ENCODE data around the gene EPHX1.
A peak's percentile ranks its signal among the peaks of the same experiment; 100 is the strongest.
"Not testable (repeated sequence)": the region's sequence is repeated elsewhere in the genome, so short reads cannot be mapped to it uniquely, and the experiment has no call there.

The EPHX1 gene

GRCh38 chr1:225828706-225829345, 18.9 kb downstream of the EPHX1 start:
- H3K9me3 ChIP-seq = no peaks in the 10 kb centered on the region
- peaks cover 10 to 42% (median 23%) of the 10 kb centered on the region in 3 donors for H3K36me3 ChIP-seq
- H3K27ac ChIP-seq = no peak overlapping the region
- peaks cover 0 to 11% (median 3%) of the 10 kb centered on the region in 4 donors for H3K4me1 ChIP-seq
- TF ChIP-seq CTCF (IDR thresholded peaks at IDR 0.05) = no peak
- DNase-seq = no peak
- H3K4me3 ChIP-seq = no peak overlapping the region
- intact Hi-C loops (cut with DNase I; ENCODE audit: low total_unique reads) = no loop called here
- H3K27me3 ChIP-seq = no peaks in the 10 kb centered on the region

DNA sequence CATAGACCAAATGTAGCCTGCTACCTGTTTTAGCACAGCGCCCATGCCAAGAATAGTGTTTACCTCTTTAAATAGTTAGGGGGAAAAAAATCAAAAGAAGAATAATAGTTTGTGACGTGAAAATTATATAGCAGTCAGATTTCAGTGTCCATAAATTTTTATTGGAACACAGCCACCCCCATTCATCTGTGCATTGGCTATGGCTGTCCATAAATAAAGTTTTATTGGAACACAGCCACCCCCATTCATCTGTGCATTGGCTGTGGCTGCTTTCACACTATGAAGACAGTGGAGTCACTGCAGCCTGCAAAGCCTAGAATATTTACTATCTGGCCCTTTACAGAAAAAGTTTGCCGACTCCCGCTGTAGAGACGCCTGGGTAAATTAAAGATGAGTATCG, 20.9 kb downstream of the EPHX1 start:
- H3K27ac ChIP-seq = no peak overlapping the region
- H3K9me3 ChIP-seq = no peaks in the 10 kb centered on the region
- no peak for DNase-seq
- H3K4me3 ChIP-seq = no peak overlapping the region
- peaks cover 0 to 21% (median 15%) of the 10 kb centered on the region in 4 donors for H3K4me1 ChIP-seq
- no peaks in the 10 kb centered on the region for H3K27me3 ChIP-seq
- no peak for TF ChIP-seq CTCF (IDR thresholded peaks at IDR 0.05)
- H3K36me3 ChIP-seq = peaks cover 10 to 42% (median 23%) of the 10 kb centered on the region in 3 donors
- intact Hi-C loops (cut with DNase I; ENCODE audit: low total_unique reads) = no loop called here

DNA sequence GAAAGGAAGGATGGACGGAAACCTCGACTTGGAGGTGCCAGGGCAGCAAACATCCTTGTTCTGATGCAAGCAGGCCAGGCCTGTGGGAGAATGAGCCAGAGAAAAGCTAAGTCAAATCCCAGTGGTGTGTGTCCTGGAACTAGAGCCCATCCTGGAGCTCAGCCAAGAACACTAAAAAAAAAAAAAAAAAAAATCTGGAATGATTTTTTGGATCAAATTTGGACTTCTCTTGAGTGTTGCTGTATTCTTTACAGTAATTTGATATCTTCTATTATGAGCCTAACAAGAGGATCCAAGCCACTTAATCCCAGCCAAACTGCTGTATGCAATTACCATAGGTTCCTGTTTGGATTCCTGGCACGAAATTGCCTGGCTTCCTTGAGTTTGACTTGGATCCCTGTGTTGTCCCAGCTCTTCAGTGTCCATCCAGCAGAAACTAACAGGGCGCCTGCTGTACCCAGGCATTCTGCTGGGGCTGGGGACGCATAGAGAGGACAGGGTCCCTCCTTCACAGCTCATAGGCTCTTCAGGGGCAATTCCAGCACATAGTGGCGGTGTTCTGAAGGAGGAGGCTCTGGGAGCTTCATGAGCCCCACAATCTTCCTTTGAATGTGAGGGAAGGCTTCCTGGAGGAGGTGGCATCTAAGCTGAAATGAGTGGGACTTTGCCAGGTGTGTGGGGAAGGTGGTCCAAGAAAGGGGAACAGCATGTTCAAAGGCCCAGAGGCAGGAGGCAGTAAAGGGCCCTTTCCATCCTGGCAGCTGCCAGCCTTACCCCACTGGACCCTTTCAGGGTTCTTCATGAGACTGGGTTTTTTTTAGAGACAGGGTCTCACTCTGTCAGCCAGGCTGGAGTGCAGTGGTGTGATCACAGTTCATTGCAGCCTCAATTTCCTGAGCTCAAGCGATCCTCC, 24.7 kb downstream of the EPHX1 start:
- H3K27me3 ChIP-seq = no peaks in the 10 kb centered on the region
- TF ChIP-seq CTCF (IDR thresholded peaks at IDR 0.05) = no peak
- intact Hi-C loops (cut with DNase I; ENCODE audit: low total_unique reads) = no loop called here
- H3K27ac ChIP-seq = peak overlapping the region; percentile 57 to 69
- peaks cover 16 to 55% (median 25%) of the 10 kb centered on the region in 3 donors for H3K36me3 ChIP-seq
- peak; percentile 87 to 94 for DNase-seq
- H3K4me3 ChIP-seq = no peak overlapping the region
- no peaks in the 10 kb centered on the region for H3K9me3 ChIP-seq
- H3K4me1 ChIP-seq = peaks cover 0 to 26% (median 14%) of the 10 kb centered on the region in 4 donors

DNA sequence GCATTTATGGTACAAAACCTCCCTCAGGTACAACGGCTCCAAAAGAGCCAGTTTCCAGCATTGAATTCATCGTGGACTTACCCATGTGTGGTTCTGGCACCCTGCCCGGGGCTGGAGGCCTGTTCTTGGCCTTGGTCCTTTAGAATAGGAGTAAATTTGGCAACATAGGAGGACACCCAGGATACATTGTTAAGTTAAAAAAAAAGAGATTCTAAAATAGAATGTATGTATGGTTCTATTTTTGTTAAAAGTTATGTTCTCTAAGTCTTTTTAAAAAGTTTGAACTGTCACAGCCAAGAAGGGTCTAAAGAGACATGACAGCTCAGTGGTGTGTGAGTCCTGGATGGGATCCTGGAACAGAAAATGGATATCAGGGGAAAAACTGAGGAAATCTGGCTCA, 25.9 kb downstream of the EPHX1 start:
- Histone ChIP-seq H3K4me3 (no peak overlapping the region), H3K27ac (peak overlapping the region; percentile 65 to 69), H3K4me1 (peaks cover 0 to 26% (median 14%) of the 10 kb centered on the region in 4 donors), H3K9me3 (no peaks in the 10 kb centered on the region), H3K27me3 (no peaks in the 10 kb centered on the region), H3K36me3 (peaks cover 16 to 54% (median 27%) of the 10 kb centered on the region in 3 donors)
- DNase-seq = peak; percentile 72 to 84
- TF ChIP-seq CTCF (IDR thresholded peaks at IDR 0.05) = no peak
- intact Hi-C loops (cut with DNase I; ENCODE audit: low total_unique reads) = no loop called here

DNA sequence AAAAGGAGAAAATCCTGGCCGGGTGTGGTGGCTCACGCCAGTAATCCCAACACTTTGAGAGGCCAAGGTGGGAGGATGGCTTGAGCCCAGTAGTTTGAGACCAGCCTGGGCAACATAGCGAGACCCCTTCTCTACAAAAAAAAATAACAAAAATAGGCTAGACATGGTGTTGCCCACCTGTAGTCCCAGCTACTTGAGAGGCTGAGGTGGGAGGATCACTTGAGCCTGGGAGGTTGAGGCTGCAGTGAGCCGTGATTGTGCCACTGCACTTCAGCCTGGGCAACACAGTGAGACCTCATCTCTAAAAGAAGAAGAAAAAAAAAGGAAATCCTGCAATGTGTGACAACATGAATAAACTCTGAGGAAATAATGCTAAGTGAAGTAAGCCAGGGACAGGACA, 26.4 kb downstream of the EPHX1 start:
- H3K27me3 ChIP-seq; H3K9me3 ChIP-seq; DNase-seq; H3K4me3 ChIP-seq; intact Hi-C loops (cut with DNase I; ENCODE audit: low total_unique reads): not testable (repeated sequence)
- Histone ChIP-seq H3K4me1 (peaks cover 0 to 26% (median 14%) of the 10 kb centered on the region in 4 donors), H3K27ac (peak overlapping the region; percentile 65 to 69), H3K36me3 (peaks cover 16 to 50% (median 27%) of the 10 kb centered on the region in 3 donors)

DNA sequence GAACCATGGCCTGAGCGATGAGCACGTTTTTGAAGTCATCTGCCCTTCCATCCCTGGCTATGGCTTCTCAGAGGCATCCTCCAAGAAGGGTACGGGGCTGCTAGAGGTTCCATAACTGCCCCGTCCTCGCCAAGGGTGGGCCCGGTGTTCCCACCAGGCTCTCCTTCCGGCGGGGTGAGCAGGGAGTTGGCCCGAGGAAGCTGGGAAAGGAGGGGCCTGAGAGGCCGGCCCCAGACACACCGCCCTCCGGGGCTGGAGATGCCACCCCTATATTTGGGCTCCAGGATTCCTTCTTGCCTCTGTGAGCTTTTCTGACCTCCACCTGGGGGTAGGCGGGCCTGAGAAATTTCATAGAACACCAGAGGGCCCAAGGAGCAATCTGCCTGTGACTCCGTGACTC, 28.9 kb downstream of the EPHX1 start:
- TF ChIP-seq CTCF (IDR thresholded peaks at IDR 0.05) = no peak
- DNase-seq = no peak
- Histone ChIP-seq H3K27me3 (no peaks in the 10 kb centered on the region), H3K9me3 (no peaks in the 10 kb centered on the region), H3K4me3 (no peak overlapping the region), H3K4me1 (peaks cover 0 to 26% (median 14%) of the 10 kb centered on the region in 4 donors), H3K36me3 (peaks cover 6 to 53% (median 14%) of the 10 kb centered on the region in 3 donors), H3K27ac (no peak overlapping the region)
- intact Hi-C loops (cut with DNase I; ENCODE audit: low total_unique reads) = no loop called here
